ENCODE data around the gene VAV1.

DNA sequence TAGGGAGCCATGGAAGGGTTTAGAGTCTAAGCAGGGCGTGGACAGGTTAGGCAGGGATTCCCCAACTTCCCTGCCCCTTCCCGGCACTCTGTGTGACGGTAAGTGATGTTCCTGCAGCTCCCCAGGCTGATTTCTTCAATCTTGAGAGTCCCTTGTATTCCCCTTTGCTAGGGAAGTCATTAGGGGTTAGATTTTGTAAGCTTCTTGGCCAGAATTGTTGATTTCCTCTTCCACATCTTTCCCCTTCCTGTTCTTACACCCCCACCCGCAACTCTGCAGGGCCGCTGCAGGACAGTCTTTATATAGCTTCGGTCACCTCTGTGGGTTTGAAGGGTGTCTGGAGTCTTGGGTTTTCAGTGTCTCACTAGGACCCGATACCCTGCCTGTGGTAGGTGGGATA is 104.2 kb downstream of the VAV1 start:
- TF ChIP-seq, protein P1, sequence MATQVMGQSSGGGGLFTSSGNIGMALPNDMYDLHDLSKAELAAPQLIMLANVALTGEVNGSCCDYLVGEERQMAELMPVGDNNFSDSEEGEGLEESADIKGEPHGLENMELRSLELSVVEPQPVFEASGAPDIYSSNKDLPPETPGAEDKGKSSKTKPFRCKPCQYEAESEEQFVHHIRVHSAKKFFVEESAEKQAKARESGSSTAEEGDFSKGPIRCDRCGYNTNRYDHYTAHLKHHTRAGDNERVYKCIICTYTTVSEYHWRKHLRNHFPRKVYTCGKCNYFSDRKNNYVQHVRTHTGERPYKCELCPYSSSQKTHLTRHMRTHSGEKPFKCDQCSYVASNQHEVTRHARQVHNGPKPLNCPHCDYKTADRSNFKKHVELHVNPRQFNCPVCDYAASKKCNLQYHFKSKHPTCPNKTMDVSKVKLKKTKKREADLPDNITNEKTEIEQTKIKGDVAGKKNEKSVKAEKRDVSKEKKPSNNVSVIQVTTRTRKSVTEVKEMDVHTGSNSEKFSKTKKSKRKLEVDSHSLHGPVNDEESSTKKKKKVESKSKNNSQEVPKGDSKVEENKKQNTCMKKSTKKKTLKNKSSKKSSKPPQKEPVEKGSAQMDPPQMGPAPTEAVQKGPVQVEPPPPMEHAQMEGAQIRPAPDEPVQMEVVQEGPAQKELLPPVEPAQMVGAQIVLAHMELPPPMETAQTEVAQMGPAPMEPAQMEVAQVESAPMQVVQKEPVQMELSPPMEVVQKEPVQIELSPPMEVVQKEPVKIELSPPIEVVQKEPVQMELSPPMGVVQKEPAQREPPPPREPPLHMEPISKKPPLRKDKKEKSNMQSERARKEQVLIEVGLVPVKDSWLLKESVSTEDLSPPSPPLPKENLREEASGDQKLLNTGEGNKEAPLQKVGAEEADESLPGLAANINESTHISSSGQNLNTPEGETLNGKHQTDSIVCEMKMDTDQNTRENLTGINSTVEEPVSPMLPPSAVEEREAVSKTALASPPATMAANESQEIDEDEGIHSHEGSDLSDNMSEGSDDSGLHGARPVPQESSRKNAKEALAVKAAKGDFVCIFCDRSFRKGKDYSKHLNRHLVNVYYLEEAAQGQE (IDR thresholded peaks at IDR 0.05; ENCODE audit: low read depth, low read length), result no peak
- TF ChIP-seq, protein P2, sequence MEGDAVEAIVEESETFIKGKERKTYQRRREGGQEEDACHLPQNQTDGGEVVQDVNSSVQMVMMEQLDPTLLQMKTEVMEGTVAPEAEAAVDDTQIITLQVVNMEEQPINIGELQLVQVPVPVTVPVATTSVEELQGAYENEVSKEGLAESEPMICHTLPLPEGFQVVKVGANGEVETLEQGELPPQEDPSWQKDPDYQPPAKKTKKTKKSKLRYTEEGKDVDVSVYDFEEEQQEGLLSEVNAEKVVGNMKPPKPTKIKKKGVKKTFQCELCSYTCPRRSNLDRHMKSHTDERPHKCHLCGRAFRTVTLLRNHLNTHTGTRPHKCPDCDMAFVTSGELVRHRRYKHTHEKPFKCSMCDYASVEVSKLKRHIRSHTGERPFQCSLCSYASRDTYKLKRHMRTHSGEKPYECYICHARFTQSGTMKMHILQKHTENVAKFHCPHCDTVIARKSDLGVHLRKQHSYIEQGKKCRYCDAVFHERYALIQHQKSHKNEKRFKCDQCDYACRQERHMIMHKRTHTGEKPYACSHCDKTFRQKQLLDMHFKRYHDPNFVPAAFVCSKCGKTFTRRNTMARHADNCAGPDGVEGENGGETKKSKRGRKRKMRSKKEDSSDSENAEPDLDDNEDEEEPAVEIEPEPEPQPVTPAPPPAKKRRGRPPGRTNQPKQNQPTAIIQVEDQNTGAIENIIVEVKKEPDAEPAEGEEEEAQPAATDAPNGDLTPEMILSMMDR (IDR thresholded peaks at IDR 0.05 in 2 of 3, conservative IDR thresholded peaks at IDR 0.05 in 1 of 3; ENCODE audit: control insufficient read depth in 2 of 3, extremely low read depth in 1 of 3, insufficient read depth in 1 of 3, low read depth in 3 of 3, low read length in 3 of 3), result no peak
- TF ChIP-seq POLR2A (IDR thresholded peaks at IDR 0.05; ENCODE audit: low read depth, low read length), result no peak
- TF ChIP-seq NFYB (IDR thresholded peaks at IDR 0.05; ENCODE audit: insufficient read depth, low read depth, low read length), result no peak

All from GM12878 (cell line).